ENCODE measurements around the gene LGI2.
"Not testable (repeated sequence)": the region's sequence is repeated elsewhere in the genome, so short reads cannot be mapped to it uniquely, and the experiment has no call there.

LGI2 gene

DNA sequence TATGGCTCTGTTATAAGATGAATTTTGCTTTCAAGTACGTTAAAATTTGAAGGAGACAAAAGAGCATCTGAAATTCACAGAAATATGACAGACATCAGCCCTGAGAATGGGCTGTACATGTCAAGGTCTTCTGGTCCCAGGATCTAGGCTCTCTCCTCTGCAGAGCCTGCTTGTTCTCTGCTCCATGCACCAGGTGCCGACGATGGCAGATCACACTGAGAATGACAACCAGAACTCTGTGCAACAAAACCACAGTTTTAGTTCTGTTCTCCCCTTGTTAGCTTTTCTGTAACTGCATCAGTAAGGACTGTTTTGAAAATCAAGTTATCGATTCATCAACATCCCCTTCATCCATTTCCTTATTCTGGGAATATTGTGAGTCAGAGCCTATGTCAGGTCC lies 30.9 kb upstream of the LGI2 start:
- Mint-ChIP-seq H3K36me3 (no peaks in the 10 kb centered on the region), H3K27me3 (peaks cover 8% of the 10 kb centered on the region), H3K4me3 (no peak overlapping the region), H3K9me3 (no peaks in the 10 kb centered on the region), H3K27ac (no peak overlapping the region), H3K4me1 (no peaks in the 10 kb centered on the region)
- CTCF ChIA-PET: interaction anchor here (1.0 kb wide), 1 partner anchor 81 kb away, joined by 3 read pairs; no protein-coding TSS in a partner anchor
- no peak for DNase-seq

DNA sequence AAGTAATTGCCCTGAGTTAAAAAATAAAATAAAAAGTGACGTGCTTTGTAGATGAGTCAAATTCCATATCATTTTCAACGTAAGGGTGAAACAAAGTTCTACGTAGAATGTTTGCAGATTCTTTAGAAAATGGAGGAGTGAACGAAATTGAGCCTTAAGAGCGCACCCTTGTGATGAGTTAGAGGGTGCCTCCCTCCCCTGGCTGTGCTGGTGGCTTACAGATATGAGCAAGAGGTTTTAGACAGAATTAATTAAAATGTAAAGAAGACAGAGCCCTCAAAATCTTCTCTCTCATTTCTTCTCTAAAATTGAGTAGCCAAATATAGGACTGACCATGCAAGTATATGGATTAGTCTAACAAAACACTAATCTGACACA lies 30.2 kb upstream of the LGI2 start:
- Mint-ChIP-seq H3K4me1 (no peaks in the 10 kb centered on the region), H3K9me3 (no peaks in the 10 kb centered on the region), H3K27ac (no peak overlapping the region), H3K4me3 (no peak overlapping the region), H3K27me3 (peaks cover 8% of the 10 kb centered on the region), H3K36me3 (no peaks in the 10 kb centered on the region)
- CTCF ChIA-PET: no interaction called here
- no peak for DNase-seq

DNA sequence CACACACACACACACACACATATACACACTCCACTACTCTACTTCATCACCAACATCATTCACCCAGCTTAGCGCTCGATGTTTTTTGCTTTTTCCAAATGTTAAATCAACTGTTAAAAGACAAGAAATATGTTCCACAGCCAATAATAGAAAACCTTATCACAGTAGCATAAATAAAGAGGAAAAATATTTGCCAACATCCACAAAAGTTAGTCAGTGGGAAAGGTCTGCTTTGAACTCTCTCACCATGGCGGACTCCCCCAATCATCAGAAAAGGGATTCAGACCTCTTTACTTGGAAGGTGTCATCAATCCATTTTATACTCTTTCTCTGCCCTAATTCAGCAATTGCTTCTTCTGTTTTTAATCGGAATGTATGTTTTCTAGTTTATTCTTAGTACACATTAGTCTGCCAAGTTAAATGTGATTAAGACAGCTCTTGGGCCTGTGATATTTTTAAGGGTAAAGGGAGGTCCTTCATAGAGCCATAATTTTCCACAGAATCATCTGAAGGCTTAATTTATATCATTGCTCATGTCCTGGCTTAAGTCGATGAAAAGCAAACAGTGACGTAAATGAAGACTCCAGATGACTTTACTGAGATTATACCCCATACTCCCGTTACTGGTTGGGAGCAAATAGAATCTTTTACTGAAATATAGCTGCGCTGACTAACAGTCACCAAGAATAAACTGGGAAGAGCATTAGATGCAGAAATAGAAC lies 29.7 kb upstream of the LGI2 start:
- Mint-ChIP-seq H3K9me3 (no peaks in the 10 kb centered on the region), H3K36me3 (no peaks in the 10 kb centered on the region), H3K27me3 (peaks cover 8% of the 10 kb centered on the region), H3K4me3 (no peak overlapping the region), H3K4me1 (no peaks in the 10 kb centered on the region), H3K27ac (no peak overlapping the region)
- CTCF ChIA-PET: no interaction called here
- DNase-seq: no peak

DNA sequence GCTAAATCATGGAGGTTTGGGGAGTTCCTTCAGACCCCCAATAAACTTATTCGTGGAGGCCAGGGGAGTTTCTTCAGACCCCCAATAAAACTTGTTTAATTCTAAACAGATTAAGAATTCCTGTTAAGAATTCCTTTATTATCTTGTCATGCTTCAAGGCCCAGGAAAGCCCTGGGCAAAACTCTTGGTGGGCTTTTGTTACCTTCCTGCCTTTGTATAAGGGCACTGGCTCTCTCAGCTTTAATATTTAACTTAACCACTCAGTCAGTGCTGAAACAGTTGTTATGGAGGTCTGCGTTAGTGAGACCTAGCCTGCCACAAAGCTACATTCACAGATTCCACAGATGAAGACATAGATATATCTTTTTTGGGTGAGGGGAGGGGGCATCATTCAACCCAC lies 29.0 kb upstream of the LGI2 start:
- peaks cover 8% of the 10 kb centered on the region for H3K27me3 Mint-ChIP-seq
- CTCF ChIA-PET: no interaction called here
- no peaks in the 10 kb centered on the region for H3K36me3 Mint-ChIP-seq
- H3K9me3 Mint-ChIP-seq: no peaks in the 10 kb centered on the region
- H3K4me3 Mint-ChIP-seq: no peak overlapping the region
- H3K4me1 Mint-ChIP-seq: no peaks in the 10 kb centered on the region
- H3K27ac Mint-ChIP-seq: no peak overlapping the region
- no peak for DNase-seq

DNA sequence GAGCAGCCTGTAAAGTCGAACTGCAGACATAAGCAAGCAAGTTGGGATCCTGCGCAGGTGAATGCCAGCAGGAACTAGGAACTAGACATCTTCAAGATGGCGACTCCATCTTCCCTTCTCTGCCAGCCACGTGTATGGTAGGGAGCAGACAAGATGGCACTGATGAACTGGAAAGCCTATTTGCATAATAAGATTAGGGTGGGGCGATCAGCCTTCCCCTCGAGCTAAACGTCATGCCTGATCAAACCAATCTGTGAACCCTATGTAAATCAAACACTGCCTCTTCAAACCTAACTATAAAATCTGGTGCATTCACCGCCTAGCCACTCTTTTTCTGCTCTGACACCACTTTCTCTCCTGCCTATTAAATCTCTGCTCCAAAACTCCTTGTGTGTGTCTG lies 28.1 kb upstream of the LGI2 start:
- Mint-ChIP-seq H3K27me3 (peaks cover 13% of the 10 kb centered on the region), H3K9me3 (no peaks in the 10 kb centered on the region), H3K4me3 (no peak overlapping the region), H3K27ac (no peak overlapping the region), H3K36me3 (no peaks in the 10 kb centered on the region), H3K4me1 (no peaks in the 10 kb centered on the region)
- DNase-seq: no peak
- CTCF ChIA-PET: no interaction called here

DNA sequence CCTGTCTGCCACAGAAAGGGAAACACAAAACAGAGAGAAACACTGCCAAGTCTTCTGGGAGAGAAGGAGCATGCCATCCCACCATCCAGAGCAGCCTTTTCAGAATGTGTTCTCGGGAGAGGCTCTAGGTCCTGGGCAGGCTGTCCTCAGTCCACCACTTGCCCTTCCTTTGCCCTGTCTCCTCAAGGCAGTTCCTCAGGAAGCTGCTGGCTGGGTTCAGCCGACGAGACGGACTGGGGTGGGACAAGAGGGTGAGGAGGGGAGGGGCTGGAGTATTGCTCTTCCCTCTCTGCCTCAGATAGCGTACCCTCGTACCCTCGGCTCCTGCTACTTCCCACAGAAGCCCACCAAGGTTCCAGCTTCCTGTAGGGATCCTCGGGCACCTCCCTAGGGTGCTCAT lies 26.6 kb upstream of the LGI2 start:
- CTCF ChIA-PET: no interaction called here

DNA sequence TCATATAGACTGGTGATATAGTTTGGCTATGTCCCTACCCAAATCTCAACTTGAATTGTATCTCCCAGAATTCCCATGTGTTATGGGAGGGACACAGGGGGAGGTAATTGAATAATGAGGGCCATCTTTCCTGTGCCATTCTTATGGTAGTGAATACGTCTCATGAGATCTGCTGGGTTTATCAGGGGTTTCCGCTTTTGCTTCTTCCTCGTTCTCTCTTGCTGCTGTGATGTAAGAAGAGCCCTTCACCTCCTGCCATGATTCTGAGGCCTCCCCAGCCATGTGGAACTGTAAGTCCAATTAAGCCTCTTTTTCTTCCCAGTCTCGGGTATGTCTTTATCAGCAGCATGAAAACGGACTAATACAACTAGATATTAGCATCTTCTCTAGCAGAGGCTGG lies 21.3 kb upstream of the LGI2 start:
- H3K27me3 Mint-ChIP-seq, CTCF ChIA-PET, H3K4me1 Mint-ChIP-seq, H3K9me3 Mint-ChIP-seq, DNase-seq, H3K4me3 Mint-ChIP-seq, H3K36me3 Mint-ChIP-seq, H3K27ac Mint-ChIP-seq: not testable (repeated sequence)

More for the DNA sequence above, 26.6 kb upstream of the LGI2 start:
- no peak overlapping the region for H3K4me3 Mint-ChIP-seq
- DNase-seq: no peak
- H3K36me3 Mint-ChIP-seq: no peaks in the 10 kb centered on the region
- peaks cover 9% of the 10 kb centered on the region for H3K27me3 Mint-ChIP-seq
- no peaks in the 10 kb centered on the region for H3K4me1 Mint-ChIP-seq
- H3K27ac Mint-ChIP-seq: no peak overlapping the region
- no peaks in the 10 kb centered on the region for H3K9me3 Mint-ChIP-seq

DNA sequence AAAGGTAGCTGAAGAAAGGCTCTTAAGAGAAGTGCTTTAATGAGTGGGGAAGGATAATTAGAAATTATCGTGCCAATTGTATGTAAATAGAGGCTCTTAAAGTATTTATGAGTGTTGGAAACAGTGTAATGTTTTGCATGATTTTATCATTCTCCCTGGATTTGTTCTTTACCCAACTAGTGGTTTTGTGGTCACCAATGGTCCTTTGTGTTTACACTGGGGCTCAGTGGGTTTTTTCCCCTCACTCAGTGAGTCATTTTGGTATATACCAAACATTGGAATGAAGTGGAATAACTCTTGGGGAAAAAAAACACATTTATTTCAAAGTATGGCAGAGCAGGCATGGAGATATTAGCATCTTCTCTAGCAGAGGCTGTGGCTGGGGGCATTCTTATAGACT lies 20.8 kb upstream of the LGI2 start:
- peaks cover 5% of the 10 kb centered on the region for H3K27me3 Mint-ChIP-seq
- H3K4me1 Mint-ChIP-seq: no peaks in the 10 kb centered on the region
- H3K27ac Mint-ChIP-seq: no peak overlapping the region
- CTCF ChIA-PET: no interaction called here
- H3K9me3 Mint-ChIP-seq: no peaks in the 10 kb centered on the region
- no peak overlapping the region for H3K4me3 Mint-ChIP-seq
- no peaks in the 10 kb centered on the region for H3K36me3 Mint-ChIP-seq
- no peak for DNase-seq

DNA sequence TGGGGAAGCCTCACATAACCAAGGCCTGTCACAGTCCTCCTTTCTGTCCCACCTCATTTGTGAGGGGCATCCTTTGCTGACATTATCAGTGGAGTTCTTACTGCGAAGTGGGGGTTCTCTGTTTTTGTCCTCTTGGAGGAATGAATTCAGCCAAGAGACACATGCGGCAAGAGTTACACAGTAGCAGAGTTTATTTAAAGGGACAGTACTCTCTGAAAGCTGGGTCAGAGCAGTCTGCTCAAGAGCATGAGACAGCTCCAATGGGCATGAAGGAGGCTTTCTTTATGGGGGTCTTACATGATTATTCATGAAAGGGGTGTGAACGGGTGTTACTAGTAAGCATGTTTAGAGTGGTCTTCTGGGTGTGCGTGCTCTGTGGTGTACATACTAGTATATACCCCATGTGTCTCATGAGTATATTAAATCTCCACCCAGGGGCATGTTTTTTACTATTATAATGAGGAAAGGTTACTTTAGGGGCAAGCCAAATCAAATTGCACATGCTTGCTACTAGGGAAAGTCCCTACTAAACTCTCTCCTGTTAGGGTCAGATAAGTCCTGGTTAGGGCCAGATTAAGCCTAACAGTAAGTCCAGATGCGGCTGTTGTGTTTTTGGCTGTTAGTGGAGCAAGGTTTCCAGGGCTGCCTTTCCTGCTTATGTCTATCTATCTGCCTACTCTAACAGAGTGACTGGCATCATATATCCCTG lies 19.8 kb upstream of the LGI2 start:
- CTCF ChIA-PET: no interaction called here

DNA sequence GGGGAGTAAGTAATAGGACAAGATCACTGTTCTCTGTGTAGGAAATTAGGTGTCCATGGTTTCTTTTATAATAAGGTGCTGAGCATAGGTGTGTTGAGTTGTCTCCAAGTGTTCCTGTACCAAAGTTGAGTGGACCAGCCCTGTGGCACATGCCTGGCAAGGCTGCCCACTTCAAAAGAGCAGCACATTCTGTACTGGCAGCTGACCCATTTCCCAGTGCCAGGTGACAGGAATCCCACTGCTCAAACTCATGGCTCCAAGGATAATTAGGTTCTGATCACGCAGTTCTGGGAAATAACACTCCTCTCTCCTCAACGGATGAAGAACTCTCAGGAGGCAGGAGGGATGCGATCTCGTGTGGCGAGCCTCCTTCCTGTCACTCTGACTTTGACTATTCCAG lies 12.8 kb upstream of the LGI2 start:
- no peak overlapping the region for H3K27ac Mint-ChIP-seq
- H3K4me3 Mint-ChIP-seq: no peak overlapping the region
- DNase-seq: no peak
- CTCF ChIA-PET: no interaction called here
- H3K27me3 Mint-ChIP-seq: peaks cover 14% of the 10 kb centered on the region
- H3K36me3 Mint-ChIP-seq: no peaks in the 10 kb centered on the region
- no peaks in the 10 kb centered on the region for H3K9me3 Mint-ChIP-seq
- H3K4me1 Mint-ChIP-seq: no peaks in the 10 kb centered on the region

More for the DNA sequence above, 19.8 kb upstream of the LGI2 start:
- H3K36me3 Mint-ChIP-seq: no peaks in the 10 kb centered on the region
- no peak overlapping the region for H3K4me3 Mint-ChIP-seq
- no peak overlapping the region for H3K27ac Mint-ChIP-seq
- H3K9me3 Mint-ChIP-seq: no peaks in the 10 kb centered on the region
- H3K4me1 Mint-ChIP-seq: no peaks in the 10 kb centered on the region
- no peak for DNase-seq
- peaks cover 5% of the 10 kb centered on the region for H3K27me3 Mint-ChIP-seq

DNA sequence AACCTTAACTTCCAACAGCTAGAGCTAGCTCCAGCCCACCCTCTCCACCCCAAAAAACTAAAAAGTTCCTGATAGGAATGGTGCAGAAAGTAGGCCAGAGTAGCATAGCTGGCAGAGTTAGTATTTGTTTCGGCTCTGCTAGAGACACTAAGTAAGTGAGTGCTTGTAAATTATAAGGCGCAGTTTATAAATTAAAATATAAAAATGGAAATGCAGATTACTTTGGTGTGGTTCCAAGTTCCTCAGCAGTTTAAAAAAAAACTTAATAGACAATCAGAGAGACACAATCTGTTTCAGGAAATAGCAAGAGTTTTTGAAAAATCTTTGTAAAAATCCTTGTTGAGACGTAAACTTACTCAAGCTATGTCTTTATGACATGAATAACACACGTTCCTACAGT lies 2.8 kb upstream of the LGI2 start:
- H3K4me1 Mint-ChIP-seq: no peaks in the 10 kb centered on the region
- no peak for DNase-seq
- no peaks in the 10 kb centered on the region for H3K9me3 Mint-ChIP-seq
- CTCF ChIA-PET: no interaction called here
- H3K36me3 Mint-ChIP-seq: no peaks in the 10 kb centered on the region
- no peak overlapping the region for H3K27ac Mint-ChIP-seq
- H3K4me3 Mint-ChIP-seq: no peak overlapping the region
- peaks cover 59% of the 10 kb centered on the region for H3K27me3 Mint-ChIP-seq

DNA sequence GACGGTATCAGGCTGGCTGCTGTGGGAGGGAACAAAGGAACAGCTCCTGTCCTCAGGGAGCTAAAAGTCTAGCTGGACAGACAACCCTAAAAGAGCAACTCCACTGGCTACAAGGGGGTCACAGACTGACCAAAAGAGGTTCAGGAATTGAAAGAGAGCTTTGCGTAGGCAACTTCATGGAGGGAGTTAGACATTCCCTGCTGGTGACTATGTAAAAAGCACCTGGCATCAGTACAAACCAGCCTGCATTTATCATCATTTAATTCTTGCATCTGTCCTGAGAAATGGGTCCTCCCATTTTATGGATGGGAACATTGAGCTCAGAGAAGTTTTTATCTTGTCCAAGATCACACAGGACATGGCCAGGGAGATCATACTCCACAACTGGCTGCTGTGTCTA lies 1.4 kb upstream of the LGI2 start:
- no peak for DNase-seq
- Mint-ChIP-seq H3K9me3 (no peaks in the 10 kb centered on the region), H3K4me1 (no peaks in the 10 kb centered on the region), H3K36me3 (no peaks in the 10 kb centered on the region), H3K27me3 (peaks cover 65% of the 10 kb centered on the region), H3K4me3 (no peak overlapping the region), H3K27ac (no peak overlapping the region)
- CTCF ChIA-PET: interaction anchor here (0.5 to 1.1 kb wide), 2 partner anchors 16 to 52 kb away, joined by 3 read pairs; no protein-coding TSS in a partner anchor

DNA sequence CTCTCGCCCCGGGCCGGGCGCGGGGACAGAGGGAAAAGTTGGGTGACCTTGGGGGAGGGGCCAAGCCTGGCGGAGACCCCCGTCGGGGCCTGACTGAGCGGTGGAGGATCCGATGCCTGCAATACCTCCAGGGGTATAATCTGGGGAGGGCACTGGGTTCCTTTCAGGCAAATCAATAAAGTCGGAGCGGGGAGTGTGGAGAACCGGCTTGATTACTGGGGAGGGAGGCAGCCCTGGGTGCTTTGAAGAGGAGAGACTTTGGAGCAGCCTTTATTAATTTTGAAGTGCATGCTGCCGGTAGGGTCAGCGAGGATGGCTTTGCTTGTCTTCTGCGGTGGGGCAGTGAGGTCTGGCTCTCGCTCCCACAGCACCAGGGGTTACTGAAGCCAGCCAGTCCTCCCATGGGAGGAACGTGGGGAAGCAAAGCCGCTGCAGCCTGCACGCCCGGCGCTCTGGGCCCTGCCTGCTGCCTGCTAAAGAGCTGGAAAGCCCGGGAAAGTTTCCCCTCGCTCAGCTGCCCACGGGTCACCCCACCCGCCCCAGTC lies 403 bp upstream of the LGI2 start:
- Mint-ChIP-seq H3K9me3 (no peaks in the 10 kb centered on the region), H3K27ac (no peak overlapping the region), H3K4me3 (no peak overlapping the region), H3K36me3 (no peaks in the 10 kb centered on the region), H3K4me1 (no peaks in the 10 kb centered on the region), H3K27me3 (peaks cover 65% of the 10 kb centered on the region)
- DNase-seq: no peak
- CTCF ChIA-PET: no interaction called here

DNA sequence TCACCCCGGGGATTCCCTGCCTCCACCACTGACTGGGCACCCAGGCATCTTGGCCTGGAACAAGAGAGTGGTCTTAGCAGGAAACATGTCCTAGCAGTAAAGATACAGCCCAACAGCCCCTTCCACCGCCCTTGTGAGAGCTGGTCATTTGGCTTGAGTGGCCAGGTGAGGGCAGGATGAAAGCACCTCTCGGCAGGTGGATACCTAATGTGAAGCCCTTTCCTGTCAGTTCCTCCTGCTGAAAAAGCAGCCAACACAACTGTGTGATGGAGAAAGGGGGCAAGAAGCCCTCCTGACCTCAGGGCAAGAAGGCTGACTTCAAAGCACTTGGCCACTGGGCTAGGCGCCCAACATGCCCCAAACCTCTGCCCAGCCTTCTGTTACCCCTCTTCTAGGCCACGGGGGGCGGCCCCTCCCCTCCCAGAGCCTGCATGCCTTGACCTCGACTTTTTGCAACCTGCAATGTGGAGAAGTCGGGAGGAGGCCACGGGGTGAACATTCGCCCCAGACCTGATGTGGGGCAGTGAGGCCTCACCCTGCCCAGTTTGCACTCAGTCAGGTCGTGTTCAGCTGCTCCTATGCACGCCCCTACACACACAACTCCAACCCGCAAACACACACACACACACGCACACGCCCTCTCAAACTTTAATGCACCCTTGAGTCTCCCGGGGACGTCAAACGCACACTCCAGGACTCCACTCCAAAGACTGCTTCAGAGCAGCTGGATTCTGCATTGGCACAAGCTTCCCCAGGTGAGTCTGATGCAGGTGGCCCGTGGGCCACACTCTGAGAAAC lies 1.1 kb downstream of the LGI2 start:
- no peaks in the 10 kb centered on the region for H3K9me3 Mint-ChIP-seq
- H3K27me3 Mint-ChIP-seq: peaks cover 53% of the 10 kb centered on the region
- CTCF ChIA-PET: interaction anchor here (1.0 kb wide), 1 partner anchor 49 kb away, joined by 4 read pairs; no protein-coding TSS in a partner anchor
- no peak overlapping the region for H3K4me3 Mint-ChIP-seq
- no peak overlapping the region for H3K27ac Mint-ChIP-seq
- DNase-seq: no peak
- H3K4me1 Mint-ChIP-seq: no peaks in the 10 kb centered on the region
- H3K36me3 Mint-ChIP-seq: no peaks in the 10 kb centered on the region

Data from activated naive CD4-positive, alpha-beta T cell treated with anti-CD3 and anti-CD28 coated beads, Interleukin-2, amount 10 ng/mL, durations not matched to agents 7 days and 5 days (primary cell).